Peyer's patch (tissue), 4 donors: ENCODE results near the gene CLTCL1. TPM values are rescaled to one million over a fixed set of nuclear protein-coding genes. Genes with fewer than 3 reads are reported as not detected.
"Not testable (repeated sequence)": the region's sequence is repeated elsewhere in the genome, so short reads cannot be mapped to it uniquely, and the experiment has no call there.

Experiments used
- DNase-seq, 3 donors: peaks; one replicate each; pipeline ENCODE4 v3.0.0-alpha.2; 2017 to 2019
- H3K27ac ChIP-seq, 4 donors: fragments of 200-600 bp; sonication (generic); one replicate each; pipeline ENCODE4 v1.5.1; 2016 to 2019
- H3K27me3 ChIP-seq, 2 donors: fragments of 200-600 bp; sonication (generic); one replicate each; pipeline ENCODE4 v1.5.1; 2019
- H3K36me3 ChIP-seq, 3 donors: fragments of 200-600 bp; sonication (generic); one replicate each; pipeline ENCODE4 v1.5.1; 2016 to 2019
- H3K4me1 ChIP-seq, 4 donors: fragments of 200-600 bp; sonication (generic); one replicate each; pipeline ENCODE4 v1.5.1; 2016 to 2019
- H3K4me3 ChIP-seq, 4 donors: fragments of 200-600 bp; sonication (generic); 1 replicate in 3 of 4; 2 replicates in 1 of 4; pipeline ENCODE4 v1.5.1; 2016 to 2019; ENCODE audit warnings: mild to moderate bottlenecking in 1 of 4
- H3K9me3 ChIP-seq, 4 donors: fragments of 200-600 bp; sonication (generic); one replicate each; pipeline ENCODE4 v1.5.1; 2016 to 2019; ENCODE audit warnings: mild to moderate bottlenecking in 1 of 4
- CTCF ChIP-seq, 6 experiments: fragments of 450-650 bp in 4 of 6; fragments of 200-600 bp in 2 of 6; sonication (generic) in 1 of 6; IDR thresholded peaks; one replicate each; pipeline ENCODE4 v1.5.1; 2017 to 2019; ENCODE audit warnings: antibody characterized with exemption in 6 of 6, mild to moderate bottlenecking in 3 of 6, moderate library complexity in 1 of 6
- POLR2A ChIP-seq, 2 donors: fragments of 450-650 bp; IDR thresholded peaks; one replicate each; pipeline ENCODE4 v1.5.1; 2017; ENCODE audit warnings: antibody characterized with exemption in 2 of 2, mild to moderate bottlenecking in 2 of 2, moderate library complexity in 2 of 2
- total RNA-seq, 4 donors: library from RNA; depleted of rRNA; stranded (reverse); fragments of >200 nt; gene quantifications; one replicate each; pipeline ENCODE4 v1.1.0, GENCODE V29; 2016

Gene CLTCL1
- total RNA-seq, 4 donors from 2014 or later = 0.47 to 3.9 (median 3.0) TPM

- Histone ChIP-seq H3K27me3 (no peaks in the 10 kb centered on the region), H3K36me3 (no peaks in the 10 kb centered on the region), H3K4me1 (no peaks in the 10 kb centered on the region), H3K27ac (no peak overlapping the region), H3K4me3 (no peak overlapping the region), H3K9me3 (peaks cover 0 to 25% (median 7%) of the 10 kb centered on the region in 4 donors)
- TF ChIP-seq POLR2A (IDR thresholded peaks at IDR 0.05) (no peak), CTCF (IDR thresholded peaks at IDR 0.05) (no peak)
- no peak for DNase-seq
Observed at GRCh38 chr22:19319281-19319680, 27.8 kb upstream of the CLTCL1 start.

DNA sequence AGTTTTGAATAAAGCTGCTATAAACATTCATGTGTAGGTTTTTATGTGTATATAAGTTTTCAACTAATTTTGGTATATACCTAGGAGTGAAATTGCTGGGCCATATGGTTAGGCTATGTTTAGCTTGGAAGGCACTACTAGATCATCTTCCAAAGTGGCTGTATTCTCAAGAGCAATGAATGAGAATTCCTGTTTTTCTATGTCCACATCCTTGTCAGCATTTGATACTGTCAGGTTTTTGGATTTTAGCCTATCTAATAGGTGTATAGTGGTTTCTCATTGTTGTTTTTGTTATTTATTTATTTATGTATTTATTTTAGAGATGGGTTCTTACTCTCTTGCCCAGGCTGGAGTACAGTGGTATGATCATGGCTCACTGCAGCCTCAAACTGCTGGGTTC lies 26.3 kb upstream of the CLTCL1 start:
- DNase-seq = no peak
- H3K4me1 ChIP-seq = no peaks in the 10 kb centered on the region
- H3K9me3 ChIP-seq = peaks cover 0 to 25% (median 7%) of the 10 kb centered on the region in 4 donors
- no peaks in the 10 kb centered on the region for H3K27me3 ChIP-seq
- H3K36me3 ChIP-seq = no peaks in the 10 kb centered on the region
- TF ChIP-seq CTCF (IDR thresholded peaks at IDR 0.05) (no peak), POLR2A (IDR thresholded peaks at IDR 0.05) (no peak)
- no peak overlapping the region for H3K4me3 ChIP-seq
- no peak overlapping the region for H3K27ac ChIP-seq

DNA sequence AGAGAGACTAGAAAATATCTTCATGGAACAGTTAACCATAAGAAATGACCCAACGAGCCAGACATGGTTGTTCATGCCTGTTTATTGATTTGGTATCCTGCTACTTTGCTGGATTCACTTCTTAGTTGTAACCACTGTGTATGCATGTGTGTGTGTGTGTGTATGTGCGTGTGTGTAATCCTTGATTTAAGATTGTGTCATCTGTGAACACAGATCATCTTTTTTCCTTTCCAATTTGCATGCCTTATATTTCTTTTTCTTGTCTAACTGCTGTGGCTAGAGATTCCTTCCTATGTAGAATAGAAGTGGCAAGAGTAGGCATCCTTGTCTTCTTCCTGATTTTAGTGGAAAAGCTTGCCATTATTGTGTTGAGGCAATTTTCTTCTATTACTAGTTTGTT lies 16.4 kb upstream of the CLTCL1 start:
- H3K27ac ChIP-seq = no peak overlapping the region
- TF ChIP-seq CTCF (IDR thresholded peaks at IDR 0.05) (no peak), POLR2A (IDR thresholded peaks at IDR 0.05) (no peak)
- no peak overlapping the region for H3K4me3 ChIP-seq

GRCh38 chr22:19306535-19306934 lies 15.0 kb upstream of the CLTCL1 start:
- H3K27me3 ChIP-seq, H3K9me3 ChIP-seq, H3K27ac ChIP-seq, DNase-seq, H3K36me3 ChIP-seq, H3K4me3 ChIP-seq, H3K4me1 ChIP-seq: not testable (repeated sequence)

More for the DNA sequence above, 16.4 kb upstream of the CLTCL1 start:
- Histone ChIP-seq H3K4me1 (no peaks in the 10 kb centered on the region), H3K9me3 (no peaks in the 10 kb centered on the region), H3K27me3 (no peaks in the 10 kb centered on the region), H3K36me3 (no peaks in the 10 kb centered on the region)
- no peak for DNase-seq

DNA sequence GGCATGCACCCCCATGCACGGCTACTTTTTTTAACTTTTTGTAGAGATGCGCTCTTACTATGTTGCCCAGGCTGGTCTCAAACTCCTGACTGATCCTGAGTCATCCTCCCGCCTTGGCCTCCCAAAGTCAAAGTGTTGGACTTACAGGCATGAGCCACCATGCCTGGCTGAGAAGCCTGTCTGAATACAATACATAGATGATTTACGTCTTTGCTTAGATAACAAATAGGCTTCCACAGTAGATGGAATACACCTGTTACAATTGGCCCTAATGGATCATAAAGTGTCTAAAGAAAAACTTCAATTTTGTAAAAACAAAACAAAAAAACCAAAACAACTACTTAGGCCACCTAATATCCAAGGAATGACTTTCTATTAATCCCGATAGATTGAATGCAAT lies 13.0 kb upstream of the CLTCL1 start:
- Histone ChIP-seq H3K27ac (no peak overlapping the region), H3K9me3 (no peaks in the 10 kb centered on the region), H3K4me3 (no peak overlapping the region), H3K36me3 (no peaks in the 10 kb centered on the region), H3K4me1 (no peaks in the 10 kb centered on the region), H3K27me3 (no peaks in the 10 kb centered on the region)
- no peak for DNase-seq
- TF ChIP-seq CTCF (IDR thresholded peaks at IDR 0.05) (no peak), POLR2A (IDR thresholded peaks at IDR 0.05) (no peak)

- Histone ChIP-seq H3K4me3 (no peak overlapping the region), H3K27me3 (no peaks in the 10 kb centered on the region), H3K4me1 (no peaks in the 10 kb centered on the region), H3K36me3 (no peaks in the 10 kb centered on the region), H3K27ac (no peak overlapping the region), H3K9me3 (no peaks in the 10 kb centered on the region)
- no peak for TF ChIP-seq POLR2A (IDR thresholded peaks at IDR 0.05)
- no peak for TF ChIP-seq CTCF (IDR thresholded peaks at IDR 0.05)
- DNase-seq = no peak
Observed at GRCh38 chr22:19303785-19304184, 12.3 kb upstream of the CLTCL1 start.
